Measurements from ENCODE around the gene ADCYAP1.

ADCYAP1 gene

DNA sequence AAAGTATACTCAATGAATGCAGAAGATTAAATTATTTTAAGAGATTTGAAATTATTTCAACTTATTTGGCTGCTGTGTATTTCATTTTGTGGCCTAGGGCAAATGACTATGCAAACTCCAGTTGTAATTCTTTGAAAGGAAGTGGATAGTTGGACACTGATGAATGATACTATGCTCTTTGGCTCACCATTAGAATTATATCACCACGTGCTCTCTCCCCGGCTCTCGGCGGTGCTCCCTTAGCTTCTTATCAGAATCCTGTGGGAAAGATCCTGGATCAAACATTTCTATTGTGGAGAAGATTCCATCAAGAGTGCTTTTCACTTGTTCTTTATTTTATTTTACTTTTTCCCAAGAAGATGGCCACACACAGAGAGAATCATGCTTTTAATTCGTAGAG, 55.2 kb downstream of the ADCYAP1 start:
- DNase-seq (ENCODE audit: low read depth in 2 of 2, low spot score in 1 of 2): no peak
